GM21447 (cell line): Measurements from ENCODE around the gene POU2AF3.
"Not testable (repeated sequence)": the region's sequence is repeated elsewhere in the genome, so short reads cannot be mapped to it uniquely, and the experiment has no call there.

ENCODE experiments used
- ATAC-seq: cut with Tn5 transposase; IDR thresholded peaks from one replicate; pipeline ENCODE4 v1.9.1; 2021; ENCODE audit not compliant: unreplicated experiment

POU2AF3 gene

GRCh38 chr11:111298413-111299100 is at the start of gene POU2AF3:
Gene POU2AF3 (plus strand): TSS chr11:111298546. CDS start chr11:111298582, 36 bp downstream.
- ATAC-seq = peak; percentile 20

GRCh38 chr11:111250936-111251335 is 47.4 kb upstream of the POU2AF3 start:
- ATAC-seq = no peak

GRCh38 chr11:111253131-111253530 is 45.2 kb upstream of the POU2AF3 start:
- no peak for ATAC-seq

- no peak for ATAC-seq
These were observed 44.7 kb upstream of the POU2AF3 start for GRCh38 chr11:111253630-111254029.

GRCh38 chr11:111258046-111258445 is 40.3 kb upstream of the POU2AF3 start:
- no peak for ATAC-seq

- no peak for ATAC-seq
These were observed 38.5 kb upstream of the POU2AF3 start for GRCh38 chr11:111259896-111260295.

GRCh38 chr11:111260811-111261210 is 37.5 kb upstream of the POU2AF3 start:
- ATAC-seq = no peak

GRCh38 chr11:111264646-111265045 is 33.7 kb upstream of the POU2AF3 start:
- ATAC-seq = no peak

GRCh38 chr11:111265421-111265820 is 32.9 kb upstream of the POU2AF3 start:
- no peak for ATAC-seq

- ATAC-seq = not testable (repeated sequence)
These were observed 30.0 kb upstream of the POU2AF3 start for GRCh38 chr11:111268303-111268702.

- ATAC-seq = no peak
These were observed 29.0 kb upstream of the POU2AF3 start for GRCh38 chr11:111269146-111269868.

- no peak for ATAC-seq
These were observed 25.9 kb upstream of the POU2AF3 start for GRCh38 chr11:111272420-111272819.

GRCh38 chr11:111282562-111283075 is 15.7 kb upstream of the POU2AF3 start:
- ATAC-seq = no peak

GRCh38 chr11:111283945-111284481 is 14.3 kb upstream of the POU2AF3 start:
- ATAC-seq = no peak

GRCh38 chr11:111285189-111286091 is 12.9 kb upstream of the POU2AF3 start:
- no peak for ATAC-seq

GRCh38 chr11:111291764-111292163 is 6.6 kb upstream of the POU2AF3 start:
- ATAC-seq = no peak

GRCh38 chr11:111292408-111292807 is 5.9 kb upstream of the POU2AF3 start:
- ATAC-seq = not testable (repeated sequence)

- ATAC-seq = no peak
These were observed 2.1 kb upstream of the POU2AF3 start for GRCh38 chr11:111296196-111296595.

GRCh38 chr11:111297696-111298095 is 650 bp upstream of the POU2AF3 start:
- ATAC-seq = no peak

- peak; percentile 56 for ATAC-seq
These were observed 1.0 kb downstream of the POU2AF3 start for GRCh38 chr11:111299101-111300026.
